Stimulated activated naive CD8-positive, alpha-beta T cell treated with anti-CD3 and anti-CD28 coated beads, Interleukin-15, Interleukin-2, amounts not matched to agents 100 ng/mL and 50 ng/mL, for 24 hours (primary cell): ENCODE data around the gene ZNF580.

Experiments used
- H3K27ac Mint-ChIP-seq: one replicate; pipeline ENCODE4 v1.8.0; 2021; ENCODE audit warnings: mild to moderate bottlenecking, mixed read lengths
- H3K27me3 Mint-ChIP-seq: one replicate; pipeline ENCODE4 v1.8.0; 2021; ENCODE audit warnings: mixed read lengths
- H3K36me3 Mint-ChIP-seq: one replicate; pipeline ENCODE4 v1.8.0; 2021; ENCODE audit warnings: low read depth, mixed read lengths
- H3K4me1 Mint-ChIP-seq: one replicate; pipeline ENCODE4 v1.8.0; 2021; ENCODE audit warnings: low read depth, mixed read lengths
- H3K4me3 Mint-ChIP-seq: one replicate; pipeline ENCODE4 v1.8.0; 2021; ENCODE audit warnings: mild to moderate bottlenecking, mixed read lengths
- H3K9me3 Mint-ChIP-seq: one replicate; pipeline ENCODE4 v1.8.0; 2021; ENCODE audit warnings: mixed read lengths

Gene ZNF580

DNA sequence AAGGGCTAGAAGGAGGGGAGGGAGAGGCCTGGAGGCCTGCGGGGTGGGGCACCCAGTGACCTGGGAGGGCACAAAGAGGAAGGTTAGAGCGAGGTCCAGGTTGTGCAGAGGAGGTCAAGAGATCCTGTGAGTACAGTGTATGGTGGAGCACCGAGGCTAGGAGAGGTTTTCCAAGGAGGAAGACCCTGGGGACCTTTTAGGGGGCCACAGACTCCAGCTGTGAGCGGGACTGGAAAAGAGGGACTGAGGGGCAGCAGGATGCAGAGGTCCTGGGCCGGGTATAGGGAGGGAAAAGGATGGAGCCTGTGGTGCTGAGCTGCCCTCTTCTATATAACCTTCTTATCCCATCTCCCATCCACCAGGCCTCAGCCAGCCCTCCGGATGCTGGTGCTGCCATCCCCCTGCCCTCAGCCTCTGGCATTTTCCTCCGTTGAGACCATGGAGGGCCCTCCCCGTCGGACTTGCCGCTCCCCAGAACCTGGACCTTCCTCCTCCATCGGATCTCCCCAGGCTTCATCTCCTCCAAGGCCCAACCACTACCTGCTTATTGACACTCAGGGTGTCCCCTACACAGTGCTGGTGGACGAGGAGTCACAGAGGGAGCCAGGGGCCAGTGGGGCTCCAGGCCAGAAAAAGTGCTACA, 3.5 kb downstream of the ZNF580 start:
- Mint-ChIP-seq H3K27ac (peak overlapping the region; percentile 95), H3K9me3 (no peaks in the 10 kb centered on the region), H3K4me1 (peaks cover 72% of the 10 kb centered on the region), H3K4me3 (peak overlapping the region; percentile 98), H3K27me3 (no peaks in the 10 kb centered on the region), H3K36me3 (peaks cover 50% of the 10 kb centered on the region)

DNA sequence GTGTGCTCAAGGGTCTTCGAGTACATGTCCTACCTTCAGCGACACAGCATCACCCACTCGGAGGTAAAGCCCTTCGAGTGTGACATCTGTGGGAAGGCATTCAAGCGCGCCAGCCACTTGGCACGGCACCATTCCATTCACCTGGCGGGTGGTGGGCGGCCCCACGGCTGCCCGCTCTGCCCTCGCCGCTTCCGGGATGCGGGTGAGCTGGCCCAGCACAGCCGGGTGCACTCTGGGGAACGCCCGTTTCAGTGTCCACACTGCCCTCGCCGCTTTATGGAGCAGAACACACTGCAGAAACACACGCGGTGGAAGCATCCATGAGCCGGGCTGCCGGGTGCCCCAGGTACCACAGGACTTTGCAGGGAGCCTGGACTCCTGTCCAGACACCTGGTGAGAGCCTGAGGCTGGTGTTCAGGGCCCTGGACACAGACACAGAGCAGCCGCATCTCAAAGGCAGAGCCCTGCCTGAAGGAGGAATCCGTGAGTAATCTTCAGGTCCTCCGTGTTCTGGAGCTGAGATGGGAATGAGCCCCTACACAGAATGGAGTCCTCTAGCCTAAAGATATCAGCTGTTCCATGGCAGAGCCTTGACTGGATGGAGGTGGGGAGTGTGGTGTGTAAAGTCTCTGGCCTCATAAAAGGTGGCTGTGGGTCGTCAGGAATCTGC, 4.2 kb downstream of the ZNF580 start:
- H3K27me3 Mint-ChIP-seq, result no peaks in the 10 kb centered on the region
- H3K9me3 Mint-ChIP-seq, result no peaks in the 10 kb centered on the region
- H3K27ac Mint-ChIP-seq, result peak overlapping the region; percentile 95
- H3K36me3 Mint-ChIP-seq, result peaks cover 44% of the 10 kb centered on the region
- H3K4me3 Mint-ChIP-seq, result peak overlapping the region; percentile 98
- peaks cover 72% of the 10 kb centered on the region for H3K4me1 Mint-ChIP-seq

DNA sequence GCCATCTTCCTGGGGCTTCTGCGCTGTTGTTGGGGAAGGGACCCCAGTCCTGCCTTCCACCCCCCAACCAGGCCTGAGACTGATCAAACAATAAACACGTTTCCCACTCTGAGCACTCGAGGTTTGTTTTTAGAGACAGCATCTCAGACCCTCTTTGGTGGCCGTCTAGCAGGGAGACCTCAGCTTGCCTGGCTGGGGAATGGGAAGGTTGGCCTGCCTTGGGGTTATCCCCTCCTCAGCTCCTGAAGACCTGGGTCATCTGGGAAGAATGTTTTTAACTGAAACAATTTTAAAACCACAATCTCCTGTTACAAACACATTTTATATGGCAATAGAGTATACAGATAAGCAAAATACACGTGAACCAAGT, 4.7 kb downstream of the ZNF580 start:
- Mint-ChIP-seq H3K27ac (peak overlapping the region; percentile 67), H3K27me3 (no peaks in the 10 kb centered on the region), H3K4me3 (peak overlapping the region; percentile 98), H3K36me3 (peaks cover 39% of the 10 kb centered on the region), H3K4me1 (peaks cover 72% of the 10 kb centered on the region), H3K9me3 (no peaks in the 10 kb centered on the region)

DNA sequence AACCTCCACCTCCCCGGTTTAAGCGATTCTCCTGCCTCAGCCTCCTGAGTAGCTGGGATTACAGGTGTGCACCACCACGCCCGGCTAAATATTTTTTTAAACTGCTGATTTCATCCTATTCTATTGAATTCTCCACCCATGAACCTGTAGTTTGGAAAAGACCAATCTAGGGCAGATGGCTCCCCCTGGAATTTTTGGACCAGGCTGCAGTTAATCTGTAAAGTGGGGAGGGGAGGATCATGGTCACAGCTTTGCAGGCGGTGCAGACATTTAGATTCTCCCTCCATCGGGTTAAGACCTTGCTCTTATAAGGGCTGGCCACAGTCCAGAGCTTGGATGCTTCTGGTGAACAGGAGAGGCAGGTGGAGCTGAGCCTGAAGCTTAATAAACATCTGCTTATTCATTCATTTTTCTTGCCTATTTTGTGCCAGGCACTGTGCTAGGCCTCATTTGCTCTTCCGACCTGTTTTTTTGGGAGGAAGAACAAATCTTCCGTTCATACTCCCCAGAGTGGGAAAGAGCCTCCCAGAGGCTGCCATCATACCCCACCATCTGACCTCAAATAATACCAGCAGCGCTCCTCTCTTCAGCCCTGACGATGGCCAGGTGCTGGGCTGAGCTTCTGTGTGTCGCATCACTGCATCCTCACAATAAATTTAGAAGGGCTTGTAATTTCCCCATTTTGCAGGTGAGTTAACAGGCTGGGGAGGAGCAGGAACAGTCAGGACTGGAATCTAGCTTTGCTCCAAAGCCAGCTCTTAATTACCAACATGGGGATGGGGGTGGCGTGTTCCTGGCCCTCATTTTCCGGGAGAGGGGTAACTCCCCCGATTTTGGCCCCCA, 6.3 kb downstream of the ZNF580 start:
- peaks cover 31% of the 10 kb centered on the region for H3K36me3 Mint-ChIP-seq
- peak overlapping the region; percentile 84 for H3K4me3 Mint-ChIP-seq
- H3K4me1 Mint-ChIP-seq, result peaks cover 73% of the 10 kb centered on the region
- H3K27me3 Mint-ChIP-seq, result no peaks in the 10 kb centered on the region
- peak overlapping the region; percentile 83 for H3K27ac Mint-ChIP-seq
- no peaks in the 10 kb centered on the region for H3K9me3 Mint-ChIP-seq

DNA sequence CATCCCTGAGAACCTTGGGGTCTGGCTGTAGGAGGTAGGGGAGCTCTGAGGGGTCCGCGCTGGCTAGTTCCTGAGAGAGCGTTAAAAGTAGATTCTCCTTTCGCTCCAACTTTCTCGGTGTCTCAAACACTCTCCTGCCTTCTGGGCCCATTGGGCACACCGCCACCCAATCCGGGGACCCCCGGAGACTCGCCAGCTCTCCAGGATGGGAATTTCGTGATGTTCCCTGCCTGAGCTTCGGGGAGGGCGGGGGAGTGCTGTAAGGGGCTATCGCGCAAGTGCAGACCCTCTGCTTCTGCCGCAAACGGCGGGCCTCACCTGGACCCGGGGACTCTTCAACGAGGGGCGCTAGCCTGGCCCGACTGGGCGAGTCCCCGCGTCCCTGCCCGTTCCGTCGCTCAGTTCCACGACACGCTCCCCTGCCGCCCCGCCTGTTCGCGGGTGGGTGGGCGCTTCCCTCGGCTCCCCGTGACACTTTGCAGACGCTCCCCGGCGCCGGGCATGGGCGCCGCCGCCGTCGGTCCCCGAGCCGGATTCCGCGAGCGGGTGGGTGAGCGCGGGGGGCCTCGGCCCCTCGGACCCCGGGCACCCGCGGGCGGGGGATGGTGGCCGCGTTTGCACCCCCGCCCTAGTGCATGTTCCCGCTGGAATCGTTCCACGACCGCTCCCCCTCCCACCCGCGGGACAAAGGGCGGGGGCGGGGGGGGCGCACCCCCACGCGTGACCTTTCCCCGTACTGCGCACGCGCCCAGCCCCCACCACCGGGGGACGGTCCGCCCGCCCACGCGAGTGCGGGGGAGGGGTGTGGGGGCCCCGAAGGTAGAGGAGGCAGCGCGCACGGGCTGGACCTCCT, 7.2 kb downstream of the ZNF580 start, which contains the start of gene CCDC106:
TSS of gene CCDC106 (plus strand) at position 481 of the 853 bp plus-strand sequence. CDS start 835 bp downstream, outside the sequence.
- peak within 1 kb of the TSS; percentile 86 for H3K27ac Mint-ChIP-seq
- H3K9me3 Mint-ChIP-seq, result no peaks in the 10 kb centered on the region
- H3K27me3 Mint-ChIP-seq, result no peaks in the 10 kb centered on the region
- peak within 1 kb of the TSS; percentile 84 for H3K4me3 Mint-ChIP-seq
- peaks cover 29% of the 10 kb centered on the region for H3K36me3 Mint-ChIP-seq
- H3K4me1 Mint-ChIP-seq, result peaks cover 70% of the 10 kb centered on the region

DNA sequence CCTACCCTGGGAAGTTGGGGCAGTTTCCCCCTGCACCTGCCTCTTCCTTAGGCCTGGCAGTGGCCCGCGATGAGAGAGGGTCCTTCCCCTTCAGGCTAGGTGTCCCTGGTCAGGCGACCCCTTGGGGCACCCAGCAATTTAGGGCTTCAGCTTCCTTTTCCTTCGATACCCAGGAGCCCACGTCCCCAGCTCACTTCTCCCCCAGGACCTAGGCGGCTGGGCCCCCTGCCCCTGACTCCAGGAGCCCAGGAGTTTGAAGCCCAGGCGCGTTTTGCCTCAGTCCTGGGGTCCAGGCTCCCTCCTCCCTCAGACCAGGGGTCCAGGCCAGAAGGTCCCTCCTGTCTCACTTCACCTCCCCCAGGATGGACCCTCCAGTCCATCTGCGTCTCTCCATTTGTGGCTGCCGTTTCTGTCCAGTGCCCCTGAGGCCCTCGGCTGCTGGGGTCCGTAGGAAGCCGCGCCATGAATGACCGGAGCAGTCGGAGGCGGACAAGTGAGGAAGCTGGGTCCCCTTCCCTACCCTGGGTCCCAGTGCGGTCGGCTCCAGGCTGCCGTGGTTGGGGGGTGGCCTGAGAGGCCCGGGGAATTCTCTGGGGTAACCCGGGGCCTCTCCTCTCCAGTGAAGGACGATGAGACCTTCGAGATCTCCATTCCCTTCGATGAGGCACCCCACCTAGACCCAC, 7.9 kb downstream of the ZNF580 start:
- Mint-ChIP-seq H3K4me3 (peak overlapping the region; percentile 77), H3K27me3 (no peaks in the 10 kb centered on the region), H3K36me3 (peaks cover 25% of the 10 kb centered on the region), H3K4me1 (peaks cover 64% of the 10 kb centered on the region), H3K27ac (peak overlapping the region; percentile 86), H3K9me3 (no peaks in the 10 kb centered on the region)

DNA sequence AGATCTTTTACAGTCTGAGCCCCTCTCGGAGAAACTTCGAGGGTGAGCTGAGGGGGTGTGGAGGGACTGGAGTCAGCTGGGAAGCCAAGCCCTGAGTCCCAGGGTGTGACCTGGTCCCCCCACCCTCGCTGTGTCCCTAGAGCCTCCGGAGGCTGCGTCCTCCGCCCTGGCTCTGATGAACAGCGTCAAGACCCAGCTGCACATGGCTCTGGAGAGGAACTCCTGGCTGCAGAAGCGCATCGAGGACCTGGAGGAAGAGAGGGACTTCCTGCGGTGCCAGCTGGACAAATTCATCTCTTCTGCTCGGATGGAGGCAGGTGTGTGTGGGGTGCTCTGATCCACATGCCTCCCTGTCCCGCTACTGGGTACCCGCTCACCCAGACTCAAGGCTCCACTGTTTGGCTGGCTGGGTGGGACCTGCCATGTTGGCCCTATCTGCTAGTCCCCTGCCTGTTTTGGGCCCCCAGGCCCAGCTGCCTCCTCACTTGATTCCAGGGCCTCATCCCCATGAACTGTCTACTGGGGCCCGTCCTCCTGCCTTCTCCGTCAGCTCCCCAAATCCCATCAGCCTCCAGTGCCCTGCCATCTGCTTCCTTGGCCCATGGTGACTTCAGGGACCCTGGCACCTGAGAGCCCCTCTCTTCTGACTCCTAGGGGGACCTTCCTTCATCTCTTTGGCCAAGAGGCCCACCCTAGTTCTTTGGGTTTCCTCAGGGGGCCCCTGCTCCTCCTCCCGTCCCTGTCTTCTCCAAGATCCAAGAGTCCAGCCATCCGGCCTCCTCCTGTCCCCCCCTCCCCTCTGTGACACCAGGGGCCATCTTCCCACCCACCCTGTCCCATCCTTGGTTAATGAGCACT, 8.7 kb downstream of the ZNF580 start:
- H3K4me1 Mint-ChIP-seq, result peaks cover 61% of the 10 kb centered on the region
- H3K36me3 Mint-ChIP-seq, result peaks cover 18% of the 10 kb centered on the region

DNA sequence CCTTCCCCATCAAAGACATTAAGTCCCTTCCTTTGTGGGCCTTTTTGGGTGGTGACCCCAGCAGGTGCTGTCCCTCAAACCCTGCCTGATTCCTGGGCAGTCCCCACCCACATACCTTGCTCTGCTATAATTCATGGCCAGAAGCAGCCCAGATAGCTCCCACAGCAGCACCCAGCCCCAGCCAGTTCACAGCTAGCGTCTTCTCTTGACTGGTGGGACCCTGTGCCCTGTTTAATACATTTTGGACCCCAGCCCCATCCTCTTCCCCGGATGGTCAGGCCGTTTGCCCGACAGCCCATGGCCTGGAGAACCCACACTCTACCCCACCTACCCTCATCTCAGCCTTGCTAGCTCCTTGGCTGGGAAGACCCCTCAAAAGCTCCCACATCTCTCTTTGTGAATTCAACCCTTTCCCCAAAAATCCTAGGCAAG, 9.3 kb downstream of the ZNF580 start:
- H3K4me1 Mint-ChIP-seq, result peaks cover 56% of the 10 kb centered on the region
- no peak overlapping the region for H3K27ac Mint-ChIP-seq
- H3K36me3 Mint-ChIP-seq, result peaks cover 14% of the 10 kb centered on the region
- H3K4me3 Mint-ChIP-seq, result peak overlapping the region; percentile 43
- H3K27me3 Mint-ChIP-seq, result no peaks in the 10 kb centered on the region
- no peaks in the 10 kb centered on the region for H3K9me3 Mint-ChIP-seq

More for the DNA sequence above, 8.7 kb downstream of the ZNF580 start:
- no peaks in the 10 kb centered on the region for H3K9me3 Mint-ChIP-seq
- H3K27me3 Mint-ChIP-seq, result no peaks in the 10 kb centered on the region
- peak overlapping the region; percentile 69 for H3K27ac Mint-ChIP-seq
- H3K4me3 Mint-ChIP-seq, result peak overlapping the region; percentile 77

DNA sequence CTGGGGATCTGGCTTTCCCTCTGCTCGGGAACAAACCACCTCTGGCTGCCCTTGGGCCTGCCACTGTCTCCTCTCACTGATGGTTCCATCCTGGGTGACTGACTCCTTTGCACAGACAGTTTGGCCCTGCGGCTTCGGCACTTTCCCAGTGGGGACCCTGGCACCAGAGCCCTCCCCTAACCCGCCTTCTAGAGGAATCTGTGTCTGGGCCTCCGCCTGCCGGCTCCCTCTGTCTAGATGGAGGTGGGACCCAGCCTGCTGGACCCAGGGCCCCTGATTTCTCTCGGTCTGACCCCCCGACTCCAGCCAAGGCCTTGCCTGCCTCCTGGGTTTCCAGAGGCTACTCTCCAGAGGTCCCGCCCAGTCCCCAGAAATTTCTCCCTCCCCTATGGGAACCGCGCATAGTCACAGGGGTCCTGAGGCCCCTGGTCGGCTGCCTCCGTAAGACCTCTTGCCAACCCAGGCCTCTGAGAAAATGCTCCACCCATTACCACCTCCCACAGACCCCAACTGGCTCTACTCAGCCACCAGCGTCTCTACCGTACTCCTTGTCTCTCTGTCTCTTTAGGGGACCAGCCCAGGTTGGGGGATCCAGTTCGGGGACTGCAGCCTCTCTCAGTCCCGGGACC, 9.9 kb downstream of the ZNF580 start:
- Mint-ChIP-seq H3K4me3 (peak overlapping the region; percentile 43), H3K4me1 (peaks cover 53% of the 10 kb centered on the region), H3K27me3 (no peaks in the 10 kb centered on the region), H3K9me3 (no peaks in the 10 kb centered on the region), H3K36me3 (peaks cover 13% of the 10 kb centered on the region), H3K27ac (no peak overlapping the region)

DNA sequence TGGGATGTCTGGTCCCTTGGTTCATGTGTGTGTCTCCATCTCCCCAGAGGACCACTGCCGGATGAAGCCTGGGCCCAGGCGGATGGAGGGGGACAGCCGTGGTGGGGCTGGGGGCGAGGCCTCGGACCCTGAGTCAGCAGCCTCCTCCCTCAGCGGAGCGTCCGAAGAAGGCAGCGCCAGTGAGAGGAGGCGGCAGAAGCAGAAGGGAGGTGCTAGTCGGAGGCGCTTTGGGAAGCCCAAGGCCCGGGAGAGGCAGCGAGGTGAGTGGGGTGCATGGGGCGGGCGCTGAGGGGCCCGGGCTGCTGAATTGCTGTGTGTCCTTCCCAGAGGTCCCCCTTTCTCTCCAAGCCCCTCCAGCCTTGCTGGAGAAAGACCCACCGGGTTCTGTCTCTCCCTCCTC, 10.4 kb downstream of the ZNF580 start:
- Mint-ChIP-seq H3K27me3 (no peaks in the 10 kb centered on the region), H3K4me3 (no peak overlapping the region), H3K9me3 (no peaks in the 10 kb centered on the region), H3K36me3 (peaks cover 18% of the 10 kb centered on the region), H3K4me1 (peaks cover 54% of the 10 kb centered on the region), H3K27ac (no peak overlapping the region)

DNA sequence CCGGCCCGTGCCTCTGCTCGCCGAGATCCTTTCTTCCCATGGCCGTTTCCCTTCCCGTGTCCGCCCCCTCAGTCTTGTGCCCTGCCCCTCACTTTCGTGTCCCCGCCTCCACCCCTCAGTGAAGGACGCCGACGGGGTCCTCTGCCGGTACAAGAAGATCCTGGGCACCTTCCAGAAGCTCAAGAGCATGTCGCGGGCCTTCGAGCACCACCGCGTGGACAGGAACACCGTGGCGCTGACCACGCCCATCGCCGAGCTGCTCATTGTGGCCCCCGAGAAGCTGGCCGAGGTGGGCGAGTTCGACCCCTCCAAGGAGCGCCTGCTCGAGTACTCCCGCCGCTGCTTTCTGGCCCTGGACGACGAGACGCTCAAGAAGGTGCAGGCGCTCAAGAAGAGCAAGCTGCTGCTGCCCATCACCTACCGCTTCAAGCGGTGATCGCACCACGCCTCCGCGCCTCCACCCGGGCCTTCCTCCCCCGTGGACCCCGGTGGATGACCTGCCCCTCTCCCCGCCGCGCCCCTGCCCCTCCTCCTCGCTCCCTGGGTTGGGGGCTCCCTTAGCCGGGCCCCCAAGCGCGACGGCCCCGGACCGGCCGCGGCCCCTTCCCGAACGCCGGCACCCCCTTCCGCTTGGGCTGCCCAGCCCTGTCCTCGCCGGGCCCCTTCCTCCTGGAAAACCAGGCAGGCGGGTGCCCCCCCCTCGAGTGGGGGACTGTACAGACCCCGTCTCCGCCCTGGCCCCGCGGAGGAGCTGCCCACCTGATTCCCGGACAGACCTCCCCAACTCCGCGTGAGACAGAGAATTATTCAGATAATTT, 11.7 kb downstream of the ZNF580 start:
- Mint-ChIP-seq H3K4me3 (peak overlapping the region; percentile 91), H3K4me1 (peaks cover 54% of the 10 kb centered on the region), H3K27ac (no peak overlapping the region)

DNA sequence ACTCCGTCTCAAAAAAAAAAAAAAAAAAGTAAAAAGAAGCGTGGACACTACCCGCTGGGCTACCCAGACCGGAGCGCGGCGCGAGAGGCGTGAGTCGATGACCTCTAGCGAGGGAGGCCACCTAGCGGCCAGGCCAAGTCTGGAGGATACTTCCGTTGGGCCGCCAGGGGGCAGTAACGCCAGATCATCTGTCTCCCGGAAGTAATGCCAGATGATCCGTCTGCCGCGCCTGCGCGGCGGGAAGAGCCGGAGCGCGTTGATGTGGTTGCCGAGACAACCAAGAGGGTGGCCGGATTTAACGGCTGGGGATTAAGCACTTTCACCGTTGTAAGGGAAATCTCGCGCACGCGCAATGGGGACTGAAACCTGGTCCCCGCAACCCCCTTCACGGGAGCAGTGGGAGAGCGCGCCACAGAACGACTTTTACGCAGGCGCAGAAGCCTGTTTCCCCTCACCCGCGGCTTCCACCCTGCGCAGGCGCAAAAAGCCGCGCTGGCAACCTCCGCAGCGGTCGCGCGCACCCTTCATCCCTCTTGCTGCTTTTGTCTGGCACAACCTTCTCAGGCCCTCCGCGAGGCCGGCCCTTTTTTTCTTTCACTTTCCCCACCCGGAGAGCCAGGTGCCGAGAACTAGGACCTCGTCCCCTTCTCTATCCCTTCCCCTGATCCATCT, 13.0 kb downstream of the ZNF580 start:
- H3K27ac Mint-ChIP-seq, result peak overlapping the region; percentile 99
- H3K9me3 Mint-ChIP-seq, result no peaks in the 10 kb centered on the region
- H3K4me1 Mint-ChIP-seq, result peaks cover 60% of the 10 kb centered on the region
- no peaks in the 10 kb centered on the region for H3K27me3 Mint-ChIP-seq
- peak overlapping the region; percentile 91 for H3K4me3 Mint-ChIP-seq
- H3K36me3 Mint-ChIP-seq, result peaks cover 32% of the 10 kb centered on the region

More for the DNA sequence above, 11.7 kb downstream of the ZNF580 start:
- H3K36me3 Mint-ChIP-seq, result peaks cover 23% of the 10 kb centered on the region
- no peaks in the 10 kb centered on the region for H3K9me3 Mint-ChIP-seq
- H3K27me3 Mint-ChIP-seq, result no peaks in the 10 kb centered on the region
